Stomach smooth muscle (tissue), 2 donors: Measurements from ENCODE around the gene YWHAG.

ENCODE experiments used
- H3K27ac ChIP-seq: one replicate; pipeline ENCODE4 v1.7.0; 2013; ENCODE audit warnings: mild to moderate bottlenecking, low read length, inconsistent platforms
- H3K27me3 ChIP-seq, 2 donors: one replicate each; pipeline ENCODE4 v1.7.0; 2013; ENCODE audit warnings: low read length in 2 of 2; ENCODE audit not compliant: insufficient read depth in 2 of 2, control insufficient read depth in 1 of 2
- H3K36me3 ChIP-seq, 2 donors: one replicate each; pipeline ENCODE4 v1.7.0; 2013; ENCODE audit warnings: low read length in 2 of 2; ENCODE audit not compliant: control insufficient read depth in 2 of 2, insufficient read depth in 2 of 2
- H3K4me1 ChIP-seq: one replicate; pipeline ENCODE4 v1.7.0; 2013; ENCODE audit warnings: low read length; ENCODE audit not compliant: control insufficient read depth, insufficient read depth
- H3K4me3 ChIP-seq, 2 donors: one replicate each; pipeline ENCODE4 v1.7.0; 2013; ENCODE audit warnings: low read length in 2 of 2
- H3K9ac ChIP-seq, 2 donors: one replicate each; pipeline ENCODE4 v1.7.0; 2013; ENCODE audit warnings: low read length in 2 of 2, mild to moderate bottlenecking in 1 of 2
- H3K9me3 ChIP-seq, 2 donors: one replicate each; pipeline ENCODE4 v1.7.0; 2013; ENCODE audit warnings: low read length in 2 of 2; ENCODE audit not compliant: control insufficient read depth in 2 of 2
- donor health status: healthy.
- donor health status: Pancreatic carcinoma.

YWHAG gene

DNA sequence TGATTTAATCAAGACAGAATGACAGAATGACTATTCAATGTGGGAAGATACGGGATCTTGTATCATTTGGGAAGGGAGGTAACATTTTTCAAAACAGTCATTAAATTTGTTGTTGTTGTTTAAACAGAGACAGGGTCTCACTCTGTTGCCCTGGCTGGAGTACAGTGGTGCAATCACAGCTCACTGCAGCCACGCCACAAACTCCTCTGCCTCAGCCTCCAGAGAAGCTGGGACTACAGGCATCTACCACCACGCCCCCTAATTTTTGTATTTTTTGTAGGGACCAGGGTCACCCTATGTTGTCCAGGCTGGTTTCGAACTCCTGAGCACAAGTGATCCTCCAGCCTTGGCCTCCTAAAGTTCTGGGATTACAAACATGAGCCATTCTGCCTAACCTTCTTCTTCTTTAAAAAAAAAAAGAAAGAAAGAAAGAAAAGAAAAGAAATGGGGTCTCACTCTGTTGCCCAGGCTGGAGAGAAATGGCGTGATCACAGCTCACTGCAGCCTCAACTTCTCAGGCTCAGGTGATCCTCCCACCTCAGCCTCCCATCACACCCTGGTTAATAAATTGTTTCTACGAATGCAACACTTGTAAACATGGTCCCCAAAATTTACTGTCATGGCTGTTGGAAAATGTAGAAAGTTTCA is 24.3 kb downstream of the YWHAG start:
- H3K9ac ChIP-seq, result no peak overlapping the region
- H3K4me3 ChIP-seq, result no peak overlapping the region
- peaks cover 33% of the 10 kb centered on the region for H3K4me1 ChIP-seq
- H3K9me3 ChIP-seq, result no peaks in the 10 kb centered on the region
- H3K36me3 ChIP-seq, result peaks cover 3 to 11% of the 10 kb centered on the region in 2 donors
- H3K27ac ChIP-seq, result no peak overlapping the region
- no peaks in the 10 kb centered on the region for H3K27me3 ChIP-seq

DNA sequence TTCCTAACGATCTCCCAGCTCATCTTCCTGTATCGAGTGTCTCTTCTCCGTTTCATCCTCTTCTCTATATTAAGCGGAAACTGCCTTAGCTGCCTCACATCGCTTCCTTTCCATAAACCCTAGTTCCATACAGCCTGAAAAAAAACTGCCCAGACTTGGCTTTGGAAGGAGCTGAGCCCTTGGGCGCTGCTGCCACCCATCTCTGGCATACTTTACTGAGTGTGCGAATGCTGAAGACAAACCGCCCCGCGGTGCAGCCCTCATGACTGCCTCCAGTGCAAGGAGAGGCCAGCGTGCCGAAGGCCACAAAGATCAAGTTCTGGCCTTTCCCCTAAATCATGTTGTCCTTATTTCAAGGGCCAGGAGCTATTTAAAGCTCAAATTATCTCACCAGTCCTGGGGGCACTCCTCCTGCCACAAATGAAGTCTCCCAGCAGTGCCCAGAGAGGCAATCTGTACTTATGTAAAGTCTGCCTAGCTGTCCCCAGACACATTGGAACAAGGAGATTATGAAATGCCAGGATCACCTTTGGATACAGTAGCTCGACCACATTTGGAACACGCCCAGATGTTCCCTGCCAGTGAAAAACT is 25.2 kb downstream of the YWHAG start:
- H3K4me3 ChIP-seq, result peak overlapping the region in 1 of 2 donors; percentile 44
- H3K9me3 ChIP-seq, result no peaks in the 10 kb centered on the region
- no peak overlapping the region for H3K9ac ChIP-seq
- H3K36me3 ChIP-seq, result peaks cover 11 to 16% of the 10 kb centered on the region in 2 donors
- H3K4me1 ChIP-seq, result peaks cover 33% of the 10 kb centered on the region
- peak overlapping the region; percentile 66 for H3K27ac ChIP-seq
- H3K27me3 ChIP-seq, result no peaks in the 10 kb centered on the region

DNA sequence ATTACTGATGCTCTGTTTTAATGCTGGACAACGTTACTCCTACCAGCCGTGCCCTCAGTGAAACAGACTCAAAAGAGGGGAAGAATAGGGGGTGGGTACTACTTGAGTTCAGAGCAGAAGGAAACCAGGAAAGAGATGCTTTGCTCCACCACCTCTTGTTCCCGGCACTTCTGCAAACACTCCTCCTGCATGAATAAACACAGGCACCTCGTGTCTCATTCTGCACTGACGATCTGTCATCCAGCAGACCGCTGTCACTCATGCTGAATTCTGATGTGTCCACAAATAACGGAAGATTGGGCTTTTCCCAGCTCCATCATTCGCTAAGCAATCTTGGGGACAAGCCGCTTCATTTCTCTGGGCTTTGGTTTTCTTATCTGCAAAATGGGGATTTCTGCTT is 26.7 kb downstream of the YWHAG start:
- Histone ChIP-seq H3K27ac (no peak overlapping the region), H3K9me3 (no peaks in the 10 kb centered on the region), H3K27me3 (no peaks in the 10 kb centered on the region), H3K36me3 (peaks cover 15 to 17% of the 10 kb centered on the region in 2 donors), H3K4me1 (peaks cover 26% of the 10 kb centered on the region), H3K9ac (no peak overlapping the region), H3K4me3 (no peak overlapping the region)

- Histone ChIP-seq H3K9ac (no peak overlapping the region), H3K4me3 (no peak overlapping the region), H3K4me1 (peaks cover 26% of the 10 kb centered on the region), H3K36me3 (peaks cover 15 to 17% of the 10 kb centered on the region in 2 donors), H3K27me3 (no peaks in the 10 kb centered on the region), H3K9me3 (no peaks in the 10 kb centered on the region), H3K27ac (no peak overlapping the region)
Observed at GRCh38 chr7:76330673-76331072, 28.1 kb downstream of the YWHAG start.

DNA sequence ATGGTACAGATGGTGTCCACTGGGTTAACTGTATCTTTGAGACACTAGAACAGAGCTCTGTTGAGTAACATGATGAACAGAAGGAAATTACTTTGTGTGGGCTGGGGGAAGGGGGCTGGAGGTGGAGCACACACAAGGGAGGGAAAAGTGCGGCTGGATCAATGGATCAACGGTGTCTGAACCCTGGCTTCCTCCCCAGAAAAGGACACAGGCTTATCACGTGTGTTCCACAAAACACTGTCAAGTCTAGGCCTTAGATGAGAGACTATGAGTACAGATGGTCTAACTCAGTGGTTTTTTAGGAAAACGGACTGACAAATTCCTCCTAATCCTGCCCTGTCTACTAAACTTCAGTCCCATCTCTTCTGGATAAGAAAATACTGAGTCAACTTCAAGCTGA is 28.5 kb downstream of the YWHAG start:
- Histone ChIP-seq H3K36me3 (peaks cover 15 to 17% of the 10 kb centered on the region in 2 donors), H3K27me3 (no peaks in the 10 kb centered on the region), H3K4me1 (peaks cover 26% of the 10 kb centered on the region), H3K4me3 (no peak overlapping the region), H3K9me3 (no peaks in the 10 kb centered on the region), H3K9ac (no peak overlapping the region), H3K27ac (no peak overlapping the region)

DNA sequence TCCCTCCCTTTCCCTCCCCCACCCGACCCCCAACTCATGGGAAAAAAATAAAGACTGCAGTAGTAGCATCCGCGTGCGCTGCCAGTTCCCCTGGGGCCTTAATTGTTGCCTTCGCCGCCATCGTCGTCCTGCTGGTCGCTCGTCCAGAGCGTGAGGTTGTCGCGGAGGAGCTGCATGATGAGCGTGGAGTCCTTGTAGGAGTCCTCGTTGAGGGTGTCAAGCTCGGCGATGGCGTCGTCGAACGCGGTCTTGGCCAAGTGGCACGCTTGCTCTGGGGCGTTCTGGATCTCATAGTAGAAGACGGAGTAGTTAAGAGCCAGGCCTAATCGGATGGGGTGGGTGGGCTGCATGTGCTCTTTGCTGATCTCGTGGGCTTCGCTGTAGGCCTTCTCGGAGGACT is 29.3 kb downstream of the YWHAG start:
- Histone ChIP-seq H3K4me1 (peaks cover 26% of the 10 kb centered on the region), H3K36me3 (peaks cover 15 to 17% of the 10 kb centered on the region in 2 donors), H3K27ac (no peak overlapping the region)

GRCh38 chr7:76328389-76328788 is 30.4 kb downstream of the YWHAG start:
- H3K4me3 ChIP-seq, result no peak overlapping the region
- no peak overlapping the region for H3K27ac ChIP-seq
- peaks cover 22% of the 10 kb centered on the region for H3K4me1 ChIP-seq
- no peak overlapping the region for H3K9ac ChIP-seq
- H3K36me3 ChIP-seq, result peaks cover 15 to 17% of the 10 kb centered on the region in 2 donors
- no peaks in the 10 kb centered on the region for H3K9me3 ChIP-seq
- no peaks in the 10 kb centered on the region for H3K27me3 ChIP-seq

More for the DNA sequence above, 29.3 kb downstream of the YWHAG start:
- Histone ChIP-seq H3K9me3 (no peaks in the 10 kb centered on the region), H3K27me3 (no peaks in the 10 kb centered on the region), H3K4me3 (no peak overlapping the region), H3K9ac (no peak overlapping the region)

GRCh38 chr7:76327610-76328009 is 31.2 kb downstream of the YWHAG start:
- Histone ChIP-seq H3K4me3 (no peak overlapping the region), H3K9ac (no peak overlapping the region), H3K9me3 (no peaks in the 10 kb centered on the region), H3K36me3 (peaks cover 15 to 17% of the 10 kb centered on the region in 2 donors), H3K27ac (no peak overlapping the region), H3K4me1 (peaks cover 16% of the 10 kb centered on the region), H3K27me3 (no peaks in the 10 kb centered on the region)

- Histone ChIP-seq H3K36me3 (peaks cover 14 to 15% of the 10 kb centered on the region in 2 donors), H3K4me1 (peaks cover 10% of the 10 kb centered on the region), H3K4me3 (peak overlapping the region in 1 of 2 donors; percentile 16), H3K9me3 (no peaks in the 10 kb centered on the region), H3K9ac (no peak overlapping the region), H3K27ac (no peak overlapping the region), H3K27me3 (no peaks in the 10 kb centered on the region)
Observed at GRCh38 chr7:76326646-76327233, 32.1 kb downstream of the YWHAG start.

DNA sequence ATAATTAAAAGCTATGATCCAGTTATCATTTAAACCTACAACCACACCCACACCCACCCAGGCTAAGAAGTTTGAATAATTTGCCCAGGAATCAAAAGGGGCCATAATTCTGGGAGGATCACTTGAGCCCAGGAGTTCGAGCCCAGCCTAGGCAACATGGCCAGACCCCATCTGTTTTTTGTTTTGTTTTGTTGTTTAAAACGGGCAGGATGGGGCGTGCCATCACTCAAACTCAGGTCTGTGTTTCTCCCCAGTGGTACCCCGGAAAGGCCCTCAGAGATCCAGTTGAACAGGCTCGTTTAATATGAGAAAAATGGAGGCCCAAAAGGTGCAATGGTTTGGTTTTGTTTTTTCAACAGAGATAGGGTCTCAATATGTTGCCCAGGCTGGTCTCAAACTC is 33.0 kb downstream of the YWHAG start:
- H3K9ac ChIP-seq, result no peak overlapping the region
- H3K4me1 ChIP-seq, result peaks cover 6% of the 10 kb centered on the region
- H3K9me3 ChIP-seq, result no peaks in the 10 kb centered on the region
- H3K27me3 ChIP-seq, result no peaks in the 10 kb centered on the region
- no peak overlapping the region for H3K27ac ChIP-seq
- no peak overlapping the region for H3K4me3 ChIP-seq
- peaks cover 14 to 15% of the 10 kb centered on the region in 2 donors for H3K36me3 ChIP-seq

- Histone ChIP-seq H3K36me3 (peaks cover 14 to 15% of the 10 kb centered on the region in 2 donors), H3K27me3 (no peaks in the 10 kb centered on the region), H3K27ac (no peak overlapping the region), H3K4me1 (peaks cover 2% of the 10 kb centered on the region), H3K9me3 (no peaks in the 10 kb centered on the region), H3K9ac (no peak overlapping the region), H3K4me3 (no peak overlapping the region)
Observed at GRCh38 chr7:76325092-76325491, 33.7 kb downstream of the YWHAG start.
